GM23338 (cell line): ENCODE data around the gene SH3BP5. TPM values are rescaled to one million over a fixed set of nuclear protein-coding genes. Genes with fewer than 3 reads are reported as not detected.

Source experiments
- ATAC-seq: fragments of 200-7000 bp; cut with Tn5 transposase; 3 replicates; pipeline ENCODE4 v1.9.1; 2020
- DNase-seq: peaks from one replicate; pipeline ENCODE4 v3.0.0-alpha.2; 2015; ENCODE audit warnings: low spot score
- H2AFZ ChIP-seq: fragments of 200-600 bp; sonication (generic); 2 replicates; pipeline ENCODE4 v1.8.0; 2016; ENCODE audit warnings: antibody characterized with exemption, mild to moderate bottlenecking, moderate library complexity
- H3F3A ChIP-seq: fragments of 200-600 bp; sonication (generic); replicated peaks from 2 replicates; pipeline ENCODE4 v1.8.0; 2017; ENCODE audit warnings: antibody characterized with exemption, mixed run types, low read depth
- H3K27ac ChIP-seq: fragments of 200-600 bp; sonication (generic); 2 replicates; pipeline ENCODE4 v1.6.1; 2016; ENCODE audit warnings: low read depth
- H3K27me3 ChIP-seq: fragments of 200-600 bp; sonication (generic); 2 replicates; pipeline ENCODE4 v1.8.0; 2016; ENCODE audit warnings: mild to moderate bottlenecking, mixed run types, moderate library complexity; ENCODE audit not compliant: insufficient read depth
- H3K36me3 ChIP-seq: fragments of 200-600 bp; sonication (generic); 2 replicates; pipeline ENCODE4 v1.8.0; 2016; ENCODE audit warnings: mild to moderate bottlenecking; ENCODE audit not compliant: insufficient read depth
- H3K4me1 ChIP-seq: fragments of 200-600 bp; sonication (generic); 2 replicates; pipeline ENCODE4 v1.8.0; 2016; ENCODE audit warnings: mild to moderate bottlenecking, moderate library complexity; ENCODE audit not compliant: insufficient read depth
- H3K4me2 ChIP-seq: fragments of 200-600 bp; sonication (generic); 2 replicates; pipeline ENCODE4 v1.7.1; 2017; ENCODE audit warnings: mixed run types
- H3K4me3 ChIP-seq: fragments of 200-600 bp; sonication (generic); 2 replicates; pipeline ENCODE4 v1.6.1; 2016; ENCODE audit warnings: mixed run types
- H3K79me2 ChIP-seq: fragments of 200-600 bp; sonication (generic); replicated peaks from 2 replicates; pipeline ENCODE4 v1.8.0; 2017; ENCODE audit warnings: mild to moderate bottlenecking; ENCODE audit not compliant: insufficient read depth
- H3K9me2 ChIP-seq: fragments of 200-600 bp; sonication (generic); 2 replicates; pipeline ENCODE4 v1.8.0; 2017; ENCODE audit not compliant: insufficient read depth
- H4K20me1 ChIP-seq: fragments of 200-600 bp; sonication (generic); replicated peaks from 2 replicates; pipeline ENCODE4 v1.8.0; 2017; ENCODE audit warnings: mild to moderate bottlenecking; ENCODE audit not compliant: insufficient read depth
- H3K27ac Mint-ChIP-seq: 2 replicates; pipeline ENCODE4 v1.8.0; 2020; ENCODE audit warnings: inconsistent platforms, mild to moderate bottlenecking, moderate library complexity, mixed read lengths
- H3K27me3 Mint-ChIP-seq: 3 replicates; pipeline ENCODE4 v1.8.0; 2022; ENCODE audit warnings: low read depth, mild to moderate bottlenecking, moderate library complexity, mixed read lengths, inconsistent platforms; ENCODE audit not compliant: insufficient read depth, poor library complexity
- H3K36me3 Mint-ChIP-seq: 3 replicates; pipeline ENCODE4 v1.8.0; 2021; ENCODE audit warnings: low read depth, mild to moderate bottlenecking, inconsistent platforms, moderate library complexity, mixed read lengths
- H3K4me1 Mint-ChIP-seq: 3 replicates; pipeline ENCODE4 v1.8.0; 2020; ENCODE audit warnings: mild to moderate bottlenecking, inconsistent platforms, mixed read lengths
- H3K4me3 Mint-ChIP-seq: 3 replicates; pipeline ENCODE4 v1.8.0; 2021; ENCODE audit warnings: moderate library complexity, mild to moderate bottlenecking, inconsistent platforms, mixed read lengths
- H3K9me3 Mint-ChIP-seq: 3 replicates; pipeline ENCODE4 v1.8.0; 2020; ENCODE audit warnings: moderate library complexity, mild to moderate bottlenecking, inconsistent platforms, mixed read lengths
- CREB1 ChIP-seq: fragments of 250-450 bp; sonication (Bioruptor Pico); IDR thresholded peaks from 2 replicates; pipeline ENCODE4 v1.5.0; 2020; ENCODE audit warnings: low read depth, mild to moderate bottlenecking, moderate library complexity
- EZH2 ChIP-seq: fragments of 200-600 bp; sonication (generic); IDR thresholded peaks from one replicate; pipeline ENCODE4 v1.8.0; 2017; ENCODE audit warnings: antibody characterized with exemption, mild to moderate bottlenecking, low read depth; ENCODE audit not compliant: unreplicated experiment
- EZH2phosphoT487 ChIP-seq: fragments of 200-600 bp; sonication (generic); IDR thresholded peaks from one replicate; pipeline ENCODE4 v1.8.1; 2018; ENCODE audit warnings: antibody characterized with exemption; ENCODE audit not compliant: unreplicated experiment
- JUNB ChIP-seq: IDR thresholded peaks from one replicate; pipeline ENCODE4 v1.6.1; 2016; ENCODE audit warnings: antibody characterized with exemption; ENCODE audit not compliant: unreplicated experiment
- NANOG ChIP-seq: IDR thresholded peaks from 2 replicates; pipeline ENCODE4 v1.6.1; 2016; ENCODE audit warnings: antibody characterized with exemption, borderline replicate concordance
- STAT1 ChIP-seq: IDR thresholded peaks from one replicate; pipeline ENCODE4 v1.6.1; 2016; ENCODE audit warnings: antibody characterized with exemption; ENCODE audit not compliant: unreplicated experiment
- ZNF331 ChIP-seq: fragments of 250-450 bp; sonication (Bioruptor Pico); IDR thresholded peaks from 2 replicates; pipeline ENCODE4 v1.5.0; 2020; ENCODE audit warnings: low read depth, mild to moderate bottlenecking, moderate library complexity
- polyA plus RNA-seq: library from polyadenylated mRNA; unstranded; fragments of >200 nt; fragmentation: Nextera tagmentation; extraction: Ambion mirVana; gene quantifications from 2 replicates; pipeline ENCODE4 v1.2.1, GENCODE V29; 2016
- total RNA-seq: library from RNA; depleted of rRNA; stranded (reverse); fragments of >200 nt; shearing (Covaris generic); gene quantifications from 2 replicates; pipeline ENCODE4 v1.2.3, GENCODE V29; 2014
- TF ChIP-seq, protein P1 (sequence below): fragments of 250-450 bp; sonication (Bioruptor Pico); IDR thresholded peaks from 2 replicates; pipeline ENCODE4 v1.5.0; 2020; ENCODE audit warnings: mild to moderate bottlenecking, moderate library complexity
- TF ChIP-seq, protein P2 (sequence below): IDR thresholded peaks from 2 replicates; pipeline ENCODE4 v1.6.1; 2016; ENCODE audit warnings: antibody characterized with exemption
- TF ChIP-seq, protein P3 (sequence below): IDR thresholded peaks from one replicate; pipeline ENCODE4 v1.6.1; 2018; ENCODE audit warnings: antibody characterized with exemption; ENCODE audit not compliant: unreplicated experiment

SH3BP5 gene
- total and polyA plus RNA-seq, 2 experiments from 2014 or later = 5.8 to 9.1 TPM

DNA sequence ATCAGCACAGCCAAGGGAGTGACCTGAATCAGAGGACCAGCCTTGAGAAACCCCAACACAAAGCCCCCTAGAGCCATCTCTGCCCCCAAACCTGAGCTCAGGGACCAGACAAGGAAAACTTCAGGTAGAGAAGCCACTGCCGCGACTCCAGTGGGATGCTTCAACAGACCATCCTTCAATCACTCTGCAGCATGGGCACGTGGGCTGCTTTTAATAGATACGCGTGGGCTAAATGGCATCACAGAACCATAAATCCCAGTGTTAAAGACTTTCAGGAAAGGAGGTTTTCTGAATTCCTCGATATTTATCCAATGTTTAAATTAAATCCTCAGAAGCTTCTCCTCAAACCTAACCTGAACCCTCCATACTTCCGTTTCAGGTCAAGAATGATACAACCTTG lies 30.6 kb downstream of the SH3BP5 start (continued):
- TF ChIP-seq, protein P1, sequence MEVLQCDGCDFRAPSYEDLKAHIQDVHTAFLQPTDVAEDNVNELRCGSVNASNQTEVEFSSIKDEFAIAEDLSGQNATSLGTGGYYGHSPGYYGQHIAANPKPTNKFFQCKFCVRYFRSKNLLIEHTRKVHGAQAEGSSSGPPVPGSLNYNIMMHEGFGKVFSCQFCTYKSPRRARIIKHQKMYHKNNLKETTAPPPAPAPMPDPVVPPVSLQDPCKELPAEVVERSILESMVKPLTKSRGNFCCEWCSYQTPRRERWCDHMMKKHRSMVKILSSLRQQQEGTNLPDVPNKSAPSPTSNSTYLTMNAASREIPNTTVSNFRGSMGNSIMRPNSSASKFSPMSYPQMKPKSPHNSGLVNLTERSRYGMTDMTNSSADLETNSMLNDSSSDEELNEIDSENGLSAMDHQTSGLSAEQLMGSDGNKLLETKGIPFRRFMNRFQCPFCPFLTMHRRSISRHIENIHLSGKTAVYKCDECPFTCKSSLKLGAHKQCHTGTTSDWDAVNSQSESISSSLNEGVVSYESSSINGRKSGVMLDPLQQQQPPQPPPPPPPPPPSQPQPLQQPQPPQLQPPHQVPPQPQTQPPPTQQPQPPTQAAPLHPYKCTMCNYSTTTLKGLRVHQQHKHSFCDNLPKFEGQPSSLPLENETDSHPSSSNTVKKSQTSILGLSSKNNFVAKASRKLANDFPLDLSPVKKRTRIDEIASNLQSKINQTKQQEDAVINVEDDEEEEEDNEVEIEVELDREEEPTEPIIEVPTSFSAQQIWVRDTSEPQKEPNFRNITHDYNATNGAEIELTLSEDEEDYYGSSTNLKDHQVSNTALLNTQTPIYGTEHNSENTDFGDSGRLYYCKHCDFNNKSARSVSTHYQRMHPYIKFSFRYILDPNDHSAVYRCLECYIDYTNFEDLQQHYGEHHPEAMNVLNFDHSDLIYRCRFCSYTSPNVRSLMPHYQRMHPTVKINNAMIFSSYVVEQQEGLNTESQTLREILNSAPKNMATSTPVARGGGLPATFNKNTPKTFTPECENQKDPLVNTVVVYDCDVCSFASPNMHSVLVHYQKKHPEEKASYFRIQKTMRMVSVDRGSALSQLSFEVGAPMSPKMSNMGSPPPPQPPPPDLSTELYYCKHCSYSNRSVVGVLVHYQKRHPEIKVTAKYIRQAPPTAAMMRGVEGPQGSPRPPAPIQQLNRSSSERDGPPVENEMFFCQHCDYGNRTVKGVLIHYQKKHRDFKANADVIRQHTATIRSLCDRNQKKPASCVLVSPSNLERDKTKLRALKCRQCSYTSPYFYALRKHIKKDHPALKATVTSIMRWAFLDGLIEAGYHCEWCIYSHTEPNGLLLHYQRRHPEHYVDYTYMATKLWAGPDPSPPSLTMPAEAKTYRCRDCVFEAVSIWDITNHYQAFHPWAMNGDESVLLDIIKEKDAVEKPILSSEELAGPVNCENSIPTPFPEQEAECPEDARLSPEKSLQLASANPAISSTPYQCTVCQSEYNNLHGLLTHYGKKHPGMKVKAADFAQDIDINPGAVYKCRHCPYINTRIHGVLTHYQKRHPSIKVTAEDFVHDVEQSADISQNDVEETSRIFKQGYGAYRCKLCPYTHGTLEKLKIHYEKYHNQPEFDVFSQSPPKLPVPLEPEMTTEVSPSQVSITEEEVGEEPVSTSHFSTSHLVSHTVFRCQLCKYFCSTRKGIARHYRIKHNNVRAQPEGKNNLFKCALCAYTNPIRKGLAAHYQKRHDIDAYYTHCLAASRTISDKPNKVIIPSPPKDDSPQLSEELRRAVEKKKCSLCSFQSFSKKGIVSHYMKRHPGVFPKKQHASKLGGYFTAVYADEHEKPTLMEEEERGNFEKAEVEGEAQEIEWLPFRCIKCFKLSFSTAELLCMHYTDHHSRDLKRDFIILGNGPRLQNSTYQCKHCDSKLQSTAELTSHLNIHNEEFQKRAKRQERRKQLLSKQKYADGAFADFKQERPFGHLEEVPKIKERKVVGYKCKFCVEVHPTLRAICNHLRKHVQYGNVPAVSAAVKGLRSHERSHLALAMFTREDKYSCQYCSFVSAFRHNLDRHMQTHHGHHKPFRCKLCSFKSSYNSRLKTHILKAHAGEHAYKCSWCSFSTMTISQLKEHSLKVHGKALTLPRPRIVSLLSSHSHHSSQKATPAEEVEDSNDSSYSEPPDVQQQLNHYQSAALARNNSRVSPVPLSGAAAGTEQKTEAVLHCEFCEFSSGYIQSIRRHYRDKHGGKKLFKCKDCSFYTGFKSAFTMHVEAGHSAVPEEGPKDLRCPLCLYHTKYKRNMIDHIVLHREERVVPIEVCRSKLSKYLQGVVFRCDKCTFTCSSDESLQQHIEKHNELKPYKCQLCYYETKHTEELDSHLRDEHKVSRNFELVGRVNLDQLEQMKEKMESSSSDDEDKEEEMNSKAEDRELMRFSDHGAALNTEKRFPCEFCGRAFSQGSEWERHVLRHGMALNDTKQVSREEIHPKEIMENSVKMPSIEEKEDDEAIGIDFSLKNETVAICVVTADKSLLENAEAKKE (CRISPR knock-in tag) = no peak
- no peak for TF ChIP-seq JUNB
- TF ChIP-seq EZH2 = no peak
- no peak for TF ChIP-seq EZH2phosphoT487

DNA sequence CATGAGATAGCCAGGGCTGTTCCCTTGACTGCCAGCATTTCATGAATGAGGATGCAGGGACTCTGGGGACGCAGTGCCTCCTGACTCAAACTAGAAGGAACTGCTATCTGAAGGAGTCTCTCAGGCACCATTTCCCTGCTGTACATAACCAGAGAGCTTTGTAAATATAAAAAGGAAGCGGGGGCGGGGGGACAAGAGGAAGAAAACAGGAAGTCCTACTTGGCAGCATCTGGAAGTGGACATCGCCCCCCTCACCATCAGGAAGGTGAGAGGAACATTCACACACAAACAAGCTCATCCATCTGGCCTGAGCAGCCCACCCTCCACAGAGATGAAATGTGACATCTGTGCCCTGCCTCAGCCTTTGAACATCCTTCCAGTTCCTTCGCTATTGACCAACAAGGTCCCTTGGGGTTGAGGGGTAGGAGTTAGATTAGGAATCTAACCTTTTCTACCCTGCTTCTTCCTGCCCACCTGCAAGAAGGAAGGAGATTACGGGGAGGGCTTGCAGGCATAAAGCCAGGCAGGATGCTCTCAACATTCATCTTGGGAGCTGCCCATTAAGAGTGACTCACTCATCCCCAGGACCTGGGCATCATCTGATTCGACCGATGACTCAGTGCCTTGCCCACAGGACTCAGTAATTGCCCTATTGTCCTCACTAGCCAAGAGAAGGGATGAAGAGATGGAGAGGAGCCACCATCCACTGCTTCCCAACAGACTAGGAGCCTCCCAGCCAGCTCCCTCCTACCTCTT lies 31.9 kb downstream of the SH3BP5 start:
- no peaks in the 10 kb centered on the region for H3K79me2 ChIP-seq
- H3K9me3 Mint-ChIP-seq = no peaks in the 10 kb centered on the region
- H3K27ac ChIP-seq = no peak overlapping the region
- H3K4me3 ChIP-seq = no peak overlapping the region
- no peaks in the 10 kb centered on the region for H3K4me1 ChIP-seq
- H3K9me2 ChIP-seq = 0 out of 2 replicates have a peak, but pooled peaks cover 3% of the 10 kb centered on the region
- no peaks in the 10 kb centered on the region for H3K36me3 ChIP-seq
- ATAC-seq (no peak), DNase-seq (no peak)
- H3K4me2 ChIP-seq = no peak overlapping the region
- no peaks in the 10 kb centered on the region; the same call in 2 of the 3 replicates for H3K36me3 Mint-ChIP-seq
- H3K27me3 ChIP-seq = no peaks in the 10 kb centered on the region
- no peak overlapping the region for H2AFZ ChIP-seq
- H3F3A ChIP-seq = no peaks in the 10 kb centered on the region
- peaks cover 2% of the 10 kb centered on the region; the same call in 1 of the 2 replicates for H4K20me1 ChIP-seq
- no peak overlapping the region for H3K4me3 Mint-ChIP-seq
- no peak overlapping the region for H3K27ac Mint-ChIP-seq
- peaks cover 5% of the 10 kb centered on the region; the same call in 2 of the 3 replicates for H3K4me1 Mint-ChIP-seq
- H3K27me3 Mint-ChIP-seq = peaks cover 1% of the 10 kb centered on the region
- TF ChIP-seq JUNB = no peak
- no peak for TF ChIP-seq ZNF331 (CRISPR knock-in tag)
- TF ChIP-seq NANOG = no peak
- TF ChIP-seq, protein P2, sequence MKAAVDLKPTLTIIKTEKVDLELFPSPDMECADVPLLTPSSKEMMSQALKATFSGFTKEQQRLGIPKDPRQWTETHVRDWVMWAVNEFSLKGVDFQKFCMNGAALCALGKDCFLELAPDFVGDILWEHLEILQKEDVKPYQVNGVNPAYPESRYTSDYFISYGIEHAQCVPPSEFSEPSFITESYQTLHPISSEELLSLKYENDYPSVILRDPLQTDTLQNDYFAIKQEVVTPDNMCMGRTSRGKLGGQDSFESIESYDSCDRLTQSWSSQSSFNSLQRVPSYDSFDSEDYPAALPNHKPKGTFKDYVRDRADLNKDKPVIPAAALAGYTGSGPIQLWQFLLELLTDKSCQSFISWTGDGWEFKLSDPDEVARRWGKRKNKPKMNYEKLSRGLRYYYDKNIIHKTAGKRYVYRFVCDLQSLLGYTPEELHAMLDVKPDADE = no peak
- TF ChIP-seq CREB1 (CRISPR knock-in tag) = no peak
- TF ChIP-seq, protein P3, sequence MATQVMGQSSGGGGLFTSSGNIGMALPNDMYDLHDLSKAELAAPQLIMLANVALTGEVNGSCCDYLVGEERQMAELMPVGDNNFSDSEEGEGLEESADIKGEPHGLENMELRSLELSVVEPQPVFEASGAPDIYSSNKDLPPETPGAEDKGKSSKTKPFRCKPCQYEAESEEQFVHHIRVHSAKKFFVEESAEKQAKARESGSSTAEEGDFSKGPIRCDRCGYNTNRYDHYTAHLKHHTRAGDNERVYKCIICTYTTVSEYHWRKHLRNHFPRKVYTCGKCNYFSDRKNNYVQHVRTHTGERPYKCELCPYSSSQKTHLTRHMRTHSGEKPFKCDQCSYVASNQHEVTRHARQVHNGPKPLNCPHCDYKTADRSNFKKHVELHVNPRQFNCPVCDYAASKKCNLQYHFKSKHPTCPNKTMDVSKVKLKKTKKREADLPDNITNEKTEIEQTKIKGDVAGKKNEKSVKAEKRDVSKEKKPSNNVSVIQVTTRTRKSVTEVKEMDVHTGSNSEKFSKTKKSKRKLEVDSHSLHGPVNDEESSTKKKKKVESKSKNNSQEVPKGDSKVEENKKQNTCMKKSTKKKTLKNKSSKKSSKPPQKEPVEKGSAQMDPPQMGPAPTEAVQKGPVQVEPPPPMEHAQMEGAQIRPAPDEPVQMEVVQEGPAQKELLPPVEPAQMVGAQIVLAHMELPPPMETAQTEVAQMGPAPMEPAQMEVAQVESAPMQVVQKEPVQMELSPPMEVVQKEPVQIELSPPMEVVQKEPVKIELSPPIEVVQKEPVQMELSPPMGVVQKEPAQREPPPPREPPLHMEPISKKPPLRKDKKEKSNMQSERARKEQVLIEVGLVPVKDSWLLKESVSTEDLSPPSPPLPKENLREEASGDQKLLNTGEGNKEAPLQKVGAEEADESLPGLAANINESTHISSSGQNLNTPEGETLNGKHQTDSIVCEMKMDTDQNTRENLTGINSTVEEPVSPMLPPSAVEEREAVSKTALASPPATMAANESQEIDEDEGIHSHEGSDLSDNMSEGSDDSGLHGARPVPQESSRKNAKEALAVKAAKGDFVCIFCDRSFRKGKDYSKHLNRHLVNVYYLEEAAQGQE = no peak
- TF ChIP-seq EZH2 = no peak
- TF ChIP-seq STAT1 = no peak
